ENCODE data around the gene EMILIN1. TPM values are rescaled to one million over a fixed set of nuclear protein-coding genes. Genes with fewer than 3 reads are reported as not detected.

The EMILIN1 gene
- total RNA-seq, 3 donors from 2014 or later, result 12.1 to 256 (median 42.3) TPM

DNA sequence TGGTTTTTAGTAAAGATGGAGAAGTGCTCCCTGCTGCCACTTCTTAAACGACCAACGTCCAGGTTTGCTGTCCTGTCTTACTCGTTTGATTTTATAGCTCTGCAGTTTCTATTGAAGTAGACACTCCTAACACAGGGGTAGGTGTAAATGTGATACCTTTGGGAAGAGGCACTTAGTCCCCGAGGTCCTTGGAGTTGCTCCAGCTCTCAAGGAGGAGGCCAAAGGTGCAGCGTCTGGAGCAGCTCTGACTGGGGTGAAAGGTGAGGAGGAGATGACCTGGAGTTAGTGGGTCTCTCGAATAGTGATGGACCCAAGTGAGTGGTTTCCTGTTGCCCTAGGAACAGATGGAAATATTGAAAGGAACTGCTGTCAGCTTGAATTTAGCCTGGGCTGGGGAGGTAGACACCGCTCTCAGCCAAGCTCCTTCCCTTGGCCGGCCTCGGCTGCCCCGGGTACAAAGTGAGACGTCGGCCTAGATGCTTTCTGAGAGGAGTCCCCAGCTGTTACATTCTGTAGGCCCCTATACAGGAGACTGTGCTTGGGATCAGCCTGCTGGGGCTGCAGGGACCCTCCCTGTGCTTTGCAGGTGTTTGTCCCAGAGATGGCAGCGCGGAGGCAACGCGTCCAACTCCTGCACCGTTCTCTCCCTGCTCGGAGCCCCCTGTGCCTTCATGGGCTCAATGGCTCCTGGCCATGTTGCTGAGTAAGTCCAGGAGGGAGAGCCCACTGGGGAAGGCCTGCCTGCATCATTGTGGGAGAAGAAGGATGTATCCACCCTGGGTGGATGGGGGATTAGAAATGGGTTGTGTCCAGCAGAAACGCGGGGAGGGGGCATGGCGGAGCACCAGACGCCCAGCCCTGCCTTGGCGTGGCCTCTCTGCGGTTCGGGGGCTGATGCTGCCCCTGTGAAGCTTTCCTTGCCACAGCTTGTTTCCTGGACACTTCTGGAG is 13.6 kb downstream of the EMILIN1 start:
- Histone ChIP-seq H3K4me3 (no peak overlapping the region), H3K4me1 (ENCODE audit: low read depth) (peaks cover 18% of the 10 kb centered on the region), H3K36me3 (ENCODE audit: low read depth) (no peaks in the 10 kb centered on the region), H3K9me3 (no peaks in the 10 kb centered on the region)
- no peak for TF ChIP-seq CTCF (IDR thresholded peaks at IDR 0.05)
- intact Hi-C loops (cut with DNase I, micrococcal nuclease), result loop anchor here (10.0 kb wide), 3 partner anchors 113 to 193 kb away; partner anchors contain the start of genes ATRAID (in 1 of the 2), CAD (in 1 of the 2), SLC5A6 (in 1 of the 2) and TRIM54 (in 1 of the 2)
- no peak for ATAC-seq
- no peak for DNase-seq

DNA sequence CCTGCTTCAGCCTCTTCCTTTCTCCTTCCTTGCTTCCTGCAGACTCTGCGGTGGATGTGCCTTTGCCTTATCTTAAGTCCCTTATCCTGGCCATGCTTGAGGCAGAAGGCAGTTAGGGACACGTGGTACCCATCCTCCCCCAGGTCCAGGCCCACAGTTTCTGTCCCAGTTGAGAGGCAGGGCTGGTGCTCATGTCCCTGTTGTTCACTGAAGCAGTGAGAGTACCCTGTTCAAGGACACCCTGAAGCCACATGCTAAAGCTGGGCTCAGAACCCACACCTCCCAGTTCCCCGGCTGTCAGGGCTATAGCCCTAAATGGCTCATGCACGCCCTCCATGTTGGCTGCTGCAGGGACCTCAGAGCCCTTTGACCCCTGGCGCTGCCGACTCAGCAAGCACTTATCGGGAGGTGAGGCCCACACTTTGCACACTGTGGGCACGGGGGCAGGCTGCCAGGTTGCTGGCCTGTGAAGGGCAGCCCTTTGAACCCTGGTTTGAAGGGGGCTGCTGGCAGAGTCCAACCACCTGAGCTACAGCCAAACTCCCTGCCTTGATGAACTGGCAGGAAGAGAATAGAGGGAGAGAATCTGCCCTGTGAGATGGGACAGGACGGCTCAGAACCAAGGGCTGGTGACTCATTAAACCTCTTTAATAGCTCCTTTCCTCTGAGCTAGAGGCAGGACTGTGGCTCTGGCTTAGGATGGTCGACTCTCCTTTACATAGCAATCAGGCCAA is 14.4 kb downstream of the EMILIN1 start:
- no peak overlapping the region for H3K4me3 ChIP-seq
- no peaks in the 10 kb centered on the region for H3K9me3 ChIP-seq
- peak; percentile 54 for ATAC-seq
- TF ChIP-seq CTCF (IDR thresholded peaks at IDR 0.05), result no peak
- peaks cover 10% of the 10 kb centered on the region for H3K4me1 ChIP-seq (ENCODE audit: low read depth)
- no peaks in the 10 kb centered on the region for H3K36me3 ChIP-seq (ENCODE audit: low read depth)
- intact Hi-C loops (cut with DNase I, micrococcal nuclease), result loop anchor here (10.0 kb wide), 3 partner anchors 112 to 192 kb away; partner anchors contain the start of genes ATRAID (in 1 of the 2), CAD (in 1 of the 2), SLC5A6 (in 1 of the 2) and TRIM54 (in 1 of the 2)
- peak in 2 of 3 donors; percentile 27 to 58 for DNase-seq

DNA sequence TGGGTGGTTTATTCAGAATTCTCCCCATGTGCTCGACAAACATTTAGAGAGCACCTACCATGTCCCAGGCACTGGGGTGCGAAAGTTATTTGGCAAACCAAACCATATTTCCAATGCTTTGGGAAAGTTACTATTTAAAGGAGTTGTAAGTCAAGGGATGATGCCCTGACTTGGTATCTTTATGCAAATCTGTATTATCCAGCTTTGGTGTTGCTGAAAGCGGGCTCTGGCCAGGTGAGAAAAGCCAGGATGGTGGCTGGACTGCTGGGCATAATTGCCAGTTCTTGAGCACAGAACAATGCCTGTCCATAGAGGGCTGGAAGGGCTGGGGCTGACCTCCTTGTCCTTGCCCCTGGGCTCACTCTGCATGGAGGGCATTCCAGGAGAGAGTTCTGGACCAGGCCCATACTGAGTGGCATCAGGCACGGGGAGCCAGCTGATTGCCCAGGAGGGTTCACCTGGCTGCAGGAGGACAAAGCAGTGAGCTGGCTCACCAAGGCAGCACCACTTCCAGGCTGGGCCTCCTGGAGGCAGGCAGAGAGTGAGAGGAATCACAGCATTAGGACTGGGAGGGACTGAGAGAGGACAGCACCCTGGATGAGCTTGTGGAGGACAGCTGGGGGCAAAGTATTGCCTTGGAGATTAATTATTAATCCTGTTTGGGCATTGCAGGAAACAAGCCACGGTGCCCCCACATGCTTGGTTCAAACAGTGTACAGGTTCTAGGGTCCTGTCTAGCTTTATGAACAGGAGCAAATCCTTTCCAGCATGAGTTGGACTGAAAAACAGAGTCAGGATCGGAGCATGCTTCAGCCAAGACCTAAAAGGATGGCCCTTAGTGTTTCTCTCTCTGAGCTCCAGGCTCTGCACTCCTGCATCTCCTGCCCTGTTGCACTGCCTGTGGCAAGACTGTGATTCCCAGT is 15.3 kb downstream of the EMILIN1 start:
- ATAC-seq, result peak; percentile 22

DNA sequence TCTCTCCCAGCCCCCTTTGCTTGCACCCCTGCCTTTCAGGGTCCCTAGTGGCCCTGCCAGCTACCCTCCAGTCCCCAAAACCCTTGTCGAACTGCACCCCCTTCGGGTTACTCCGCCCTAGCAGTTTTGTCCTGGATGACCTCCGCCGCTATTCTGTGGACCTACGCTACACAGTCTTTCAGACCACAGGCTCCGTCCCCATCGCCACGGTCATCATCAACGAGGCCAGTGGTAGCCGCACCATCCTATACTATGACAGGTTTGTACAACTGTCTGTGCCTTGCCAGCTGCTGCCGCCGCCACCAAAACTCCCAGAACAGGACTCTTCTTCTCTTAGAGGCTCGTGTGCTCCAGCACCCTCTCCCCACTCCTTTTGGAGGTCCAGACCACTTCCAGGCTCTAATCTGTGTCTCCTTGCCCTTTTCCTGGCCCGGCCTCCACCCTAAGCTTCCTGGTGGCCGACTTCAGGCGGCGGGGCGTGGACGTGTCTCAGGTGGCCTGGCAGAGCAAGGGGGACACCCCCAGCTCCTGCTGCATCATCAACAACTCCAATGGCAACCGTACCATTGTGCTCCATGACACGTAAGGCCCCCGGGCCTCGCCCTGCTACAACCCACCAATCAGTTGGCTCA is 16.1 kb downstream of the EMILIN1 start:
- intact Hi-C loops (cut with DNase I, micrococcal nuclease), result loop anchor here (10.0 kb wide), 3 partner anchors 110 to 190 kb away; partner anchors contain the start of genes ATRAID (in 1 of the 2), CAD (in 1 of the 2), SLC5A6 (in 1 of the 2) and TRIM54 (in 1 of the 2)
- no peak for TF ChIP-seq CTCF (IDR thresholded peaks at IDR 0.05)
- H3K9me3 ChIP-seq, result no peaks in the 10 kb centered on the region
- H3K4me3 ChIP-seq, result no peak overlapping the region
- DNase-seq (no peak), ATAC-seq (no peak)
- no peaks in the 10 kb centered on the region for H3K36me3 ChIP-seq (ENCODE audit: low read depth)
- peaks cover 10% of the 10 kb centered on the region for H3K4me1 ChIP-seq (ENCODE audit: low read depth)

More for the DNA sequence above, 15.3 kb downstream of the EMILIN1 start:
- Histone ChIP-seq H3K9me3 (no peaks in the 10 kb centered on the region), H3K4me1 (ENCODE audit: low read depth) (peaks cover 10% of the 10 kb centered on the region), H3K36me3 (ENCODE audit: low read depth) (no peaks in the 10 kb centered on the region), H3K4me3 (no peak overlapping the region)
- intact Hi-C loops (cut with DNase I, micrococcal nuclease), result loop anchor here (10.0 kb wide), 3 partner anchors 111 to 191 kb away; partner anchors contain the start of genes ATRAID (in 1 of the 2), CAD (in 1 of the 2), SLC5A6 (in 1 of the 2) and TRIM54 (in 1 of the 2)
- TF ChIP-seq CTCF (IDR thresholded peaks at IDR 0.05), result no peak
- DNase-seq, result no peak
